ENCODE data around the gene STIP1. TPM values are rescaled to one million over a fixed set of nuclear protein-coding genes. Genes with fewer than 3 reads are reported as not detected.

The STIP1 gene
- polyA plus RNA-seq, 1 donor from 2014 or later: 161 TPM

DNA sequence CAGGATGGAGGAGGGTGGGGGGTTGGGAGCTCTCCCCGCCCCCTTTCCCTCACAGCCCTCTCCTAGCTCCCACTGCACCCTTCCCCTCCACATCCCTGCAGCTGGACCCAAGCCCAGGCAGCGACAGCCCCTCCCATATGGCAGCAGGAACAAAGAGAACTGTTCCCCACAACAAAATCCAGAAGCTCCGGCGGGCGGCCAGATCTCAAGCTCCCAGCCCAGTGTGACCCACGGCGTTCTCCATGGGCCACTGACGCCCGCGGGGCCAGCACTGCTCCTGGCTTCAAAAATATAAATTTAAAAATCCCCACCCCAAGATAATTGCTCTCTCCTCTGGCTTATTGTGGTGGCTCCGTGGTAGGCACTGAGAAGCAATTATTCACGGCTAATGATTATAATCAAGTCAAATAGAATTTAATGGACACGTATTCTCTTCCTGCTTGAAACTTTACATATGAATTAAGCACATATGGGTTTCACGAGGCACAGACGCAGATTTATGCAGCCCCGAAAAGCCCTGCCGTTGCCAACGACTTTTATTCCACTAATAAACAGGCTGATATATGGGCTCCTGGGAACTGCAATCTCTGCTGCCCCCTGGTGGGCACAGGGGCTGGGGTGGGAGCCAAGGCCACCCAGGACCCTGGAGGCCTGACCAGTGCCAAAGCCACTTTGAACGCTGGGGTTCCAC lies 37.6 kb upstream of the STIP1 start:
- Histone ChIP-seq H3K27ac (ENCODE audit: low read length) (no peak overlapping the region), H3K9ac (ENCODE audit: low read length) (peak overlapping the region; percentile 9)

GRCh38 chr11:64148917-64149617 lies 36.9 kb upstream of the STIP1 start:
- H3K79me2 ChIP-seq (replicated peaks; ENCODE audit: insufficient read depth, low read length): no peaks in the 10 kb centered on the region
- no peaks in the 10 kb centered on the region for H4K20me1 ChIP-seq (ENCODE audit: insufficient read depth)
- no peaks in the 10 kb centered on the region for H3K27me3 ChIP-seq (ENCODE audit: insufficient read depth, low read depth, low read length)
- no peaks in the 10 kb centered on the region for H3K36me3 ChIP-seq (ENCODE audit: insufficient read depth, low read length)
- no peak overlapping the region for H3K27ac ChIP-seq (ENCODE audit: low read length)
- H2AFZ ChIP-seq (ENCODE audit: low read depth, low read length): no peak overlapping the region
- H3K9ac ChIP-seq (ENCODE audit: low read length): peak overlapping the region; percentile 5
- no peaks in the 10 kb centered on the region for H3K9me2 ChIP-seq (ENCODE audit: insufficient read depth, low read length)
- no peak overlapping the region for H3K4me3 ChIP-seq (ENCODE audit: low read length)
- TF ChIP-seq EZH2 (IDR thresholded peaks at IDR 0.05; ENCODE audit: borderline replicate concordance, insufficient read depth, low read length, poor library complexity, severe bottlenecking): no peak
- peak; percentile 29 for TF ChIP-seq CTCF (IDR thresholded peaks at IDR 0.05; ENCODE audit: poor library complexity, severe bottlenecking)
- no peak overlapping the region for H3K4me2 ChIP-seq (ENCODE audit: low read length)
- H3K9me3 ChIP-seq (ENCODE audit: low read length): no peaks in the 10 kb centered on the region
- no peaks in the 10 kb centered on the region for H3F3A ChIP-seq (ENCODE audit: insufficient read depth, low read length, poor library complexity, severe bottlenecking)

More for the DNA sequence above, 37.6 kb upstream of the STIP1 start:
- H3K36me3 ChIP-seq (ENCODE audit: insufficient read depth, low read length): no peaks in the 10 kb centered on the region
- no peaks in the 10 kb centered on the region for H3K79me2 ChIP-seq (replicated peaks; ENCODE audit: insufficient read depth, low read length)
- no peak overlapping the region for H3K4me2 ChIP-seq (ENCODE audit: low read length)
- H3F3A ChIP-seq (ENCODE audit: insufficient read depth, low read length, poor library complexity, severe bottlenecking): no peaks in the 10 kb centered on the region
- no peaks in the 10 kb centered on the region for H3K9me3 ChIP-seq (ENCODE audit: low read length)
- no peaks in the 10 kb centered on the region for H3K9me2 ChIP-seq (ENCODE audit: insufficient read depth, low read length)
- H4K20me1 ChIP-seq (ENCODE audit: insufficient read depth): no peaks in the 10 kb centered on the region
- no peaks in the 10 kb centered on the region for H3K27me3 ChIP-seq (ENCODE audit: insufficient read depth, low read depth, low read length)
- no peak overlapping the region for H3K4me3 ChIP-seq (ENCODE audit: low read length)
- TF ChIP-seq EP300 (conservative IDR thresholded peaks at IDR 0.05; ENCODE audit: poor library complexity, severe bottlenecking) (no peak), MXI1 (conservative IDR thresholded peaks at IDR 0.05; ENCODE audit: poor library complexity, severe bottlenecking) (no peak), CTCF (IDR thresholded peaks at IDR 0.05; ENCODE audit: poor library complexity, severe bottlenecking) (peak; percentile 97), EZH2 (IDR thresholded peaks at IDR 0.05; ENCODE audit: borderline replicate concordance, insufficient read depth, low read length, poor library complexity, severe bottlenecking) (no peak), RAD21 (conservative IDR thresholded peaks at IDR 0.05) (peak; percentile 97), POLR2AphosphoS5 (IDR thresholded peaks at IDR 0.05) (no peak), TAF1 (IDR thresholded peaks at IDR 0.05; ENCODE audit: low read depth) (peak; percentile 26), SMC3 (conservative IDR thresholded peaks at IDR 0.05; ENCODE audit: poor library complexity) (peak; percentile 99)
- TF ChIP-seq, protein P1, sequence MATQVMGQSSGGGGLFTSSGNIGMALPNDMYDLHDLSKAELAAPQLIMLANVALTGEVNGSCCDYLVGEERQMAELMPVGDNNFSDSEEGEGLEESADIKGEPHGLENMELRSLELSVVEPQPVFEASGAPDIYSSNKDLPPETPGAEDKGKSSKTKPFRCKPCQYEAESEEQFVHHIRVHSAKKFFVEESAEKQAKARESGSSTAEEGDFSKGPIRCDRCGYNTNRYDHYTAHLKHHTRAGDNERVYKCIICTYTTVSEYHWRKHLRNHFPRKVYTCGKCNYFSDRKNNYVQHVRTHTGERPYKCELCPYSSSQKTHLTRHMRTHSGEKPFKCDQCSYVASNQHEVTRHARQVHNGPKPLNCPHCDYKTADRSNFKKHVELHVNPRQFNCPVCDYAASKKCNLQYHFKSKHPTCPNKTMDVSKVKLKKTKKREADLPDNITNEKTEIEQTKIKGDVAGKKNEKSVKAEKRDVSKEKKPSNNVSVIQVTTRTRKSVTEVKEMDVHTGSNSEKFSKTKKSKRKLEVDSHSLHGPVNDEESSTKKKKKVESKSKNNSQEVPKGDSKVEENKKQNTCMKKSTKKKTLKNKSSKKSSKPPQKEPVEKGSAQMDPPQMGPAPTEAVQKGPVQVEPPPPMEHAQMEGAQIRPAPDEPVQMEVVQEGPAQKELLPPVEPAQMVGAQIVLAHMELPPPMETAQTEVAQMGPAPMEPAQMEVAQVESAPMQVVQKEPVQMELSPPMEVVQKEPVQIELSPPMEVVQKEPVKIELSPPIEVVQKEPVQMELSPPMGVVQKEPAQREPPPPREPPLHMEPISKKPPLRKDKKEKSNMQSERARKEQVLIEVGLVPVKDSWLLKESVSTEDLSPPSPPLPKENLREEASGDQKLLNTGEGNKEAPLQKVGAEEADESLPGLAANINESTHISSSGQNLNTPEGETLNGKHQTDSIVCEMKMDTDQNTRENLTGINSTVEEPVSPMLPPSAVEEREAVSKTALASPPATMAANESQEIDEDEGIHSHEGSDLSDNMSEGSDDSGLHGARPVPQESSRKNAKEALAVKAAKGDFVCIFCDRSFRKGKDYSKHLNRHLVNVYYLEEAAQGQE (IDR thresholded peaks at IDR 0.05; ENCODE audit: borderline replicate concordance): no peak
- no peak overlapping the region for H2AFZ ChIP-seq (ENCODE audit: low read depth, low read length)
